ENCODE data around the gene NNT. TPM values are rescaled to one million over a fixed set of nuclear protein-coding genes. Genes with fewer than 3 reads are reported as not detected.

NNT gene
- total and polyA plus RNA-seq, 2 of the 8 experiments (the other 6 are each of a cell fraction or from before 2014, with no cell fraction given) = 11.0 to 22.2 TPM

DNA sequence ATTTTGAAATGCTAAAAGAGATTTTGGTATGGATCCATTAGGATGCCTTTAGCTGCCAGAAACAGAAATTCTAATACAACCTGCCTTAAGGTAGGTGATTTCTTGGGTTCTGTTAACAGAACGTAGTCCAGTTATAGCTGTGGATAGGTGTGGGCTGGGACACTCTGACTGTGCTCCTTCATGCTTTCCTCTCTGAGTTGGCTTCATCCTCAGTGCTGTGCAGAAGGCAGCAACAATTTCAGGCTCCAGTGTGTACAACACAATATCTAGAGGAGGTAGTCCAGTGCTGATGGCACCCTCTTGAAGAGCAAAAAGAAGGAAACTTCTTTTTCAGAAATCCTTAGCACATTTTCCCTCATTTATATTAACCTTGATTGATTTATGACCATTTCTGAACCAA, 34.4 kb downstream of the NNT start (continued):
- TF ChIP-seq, protein P1, sequence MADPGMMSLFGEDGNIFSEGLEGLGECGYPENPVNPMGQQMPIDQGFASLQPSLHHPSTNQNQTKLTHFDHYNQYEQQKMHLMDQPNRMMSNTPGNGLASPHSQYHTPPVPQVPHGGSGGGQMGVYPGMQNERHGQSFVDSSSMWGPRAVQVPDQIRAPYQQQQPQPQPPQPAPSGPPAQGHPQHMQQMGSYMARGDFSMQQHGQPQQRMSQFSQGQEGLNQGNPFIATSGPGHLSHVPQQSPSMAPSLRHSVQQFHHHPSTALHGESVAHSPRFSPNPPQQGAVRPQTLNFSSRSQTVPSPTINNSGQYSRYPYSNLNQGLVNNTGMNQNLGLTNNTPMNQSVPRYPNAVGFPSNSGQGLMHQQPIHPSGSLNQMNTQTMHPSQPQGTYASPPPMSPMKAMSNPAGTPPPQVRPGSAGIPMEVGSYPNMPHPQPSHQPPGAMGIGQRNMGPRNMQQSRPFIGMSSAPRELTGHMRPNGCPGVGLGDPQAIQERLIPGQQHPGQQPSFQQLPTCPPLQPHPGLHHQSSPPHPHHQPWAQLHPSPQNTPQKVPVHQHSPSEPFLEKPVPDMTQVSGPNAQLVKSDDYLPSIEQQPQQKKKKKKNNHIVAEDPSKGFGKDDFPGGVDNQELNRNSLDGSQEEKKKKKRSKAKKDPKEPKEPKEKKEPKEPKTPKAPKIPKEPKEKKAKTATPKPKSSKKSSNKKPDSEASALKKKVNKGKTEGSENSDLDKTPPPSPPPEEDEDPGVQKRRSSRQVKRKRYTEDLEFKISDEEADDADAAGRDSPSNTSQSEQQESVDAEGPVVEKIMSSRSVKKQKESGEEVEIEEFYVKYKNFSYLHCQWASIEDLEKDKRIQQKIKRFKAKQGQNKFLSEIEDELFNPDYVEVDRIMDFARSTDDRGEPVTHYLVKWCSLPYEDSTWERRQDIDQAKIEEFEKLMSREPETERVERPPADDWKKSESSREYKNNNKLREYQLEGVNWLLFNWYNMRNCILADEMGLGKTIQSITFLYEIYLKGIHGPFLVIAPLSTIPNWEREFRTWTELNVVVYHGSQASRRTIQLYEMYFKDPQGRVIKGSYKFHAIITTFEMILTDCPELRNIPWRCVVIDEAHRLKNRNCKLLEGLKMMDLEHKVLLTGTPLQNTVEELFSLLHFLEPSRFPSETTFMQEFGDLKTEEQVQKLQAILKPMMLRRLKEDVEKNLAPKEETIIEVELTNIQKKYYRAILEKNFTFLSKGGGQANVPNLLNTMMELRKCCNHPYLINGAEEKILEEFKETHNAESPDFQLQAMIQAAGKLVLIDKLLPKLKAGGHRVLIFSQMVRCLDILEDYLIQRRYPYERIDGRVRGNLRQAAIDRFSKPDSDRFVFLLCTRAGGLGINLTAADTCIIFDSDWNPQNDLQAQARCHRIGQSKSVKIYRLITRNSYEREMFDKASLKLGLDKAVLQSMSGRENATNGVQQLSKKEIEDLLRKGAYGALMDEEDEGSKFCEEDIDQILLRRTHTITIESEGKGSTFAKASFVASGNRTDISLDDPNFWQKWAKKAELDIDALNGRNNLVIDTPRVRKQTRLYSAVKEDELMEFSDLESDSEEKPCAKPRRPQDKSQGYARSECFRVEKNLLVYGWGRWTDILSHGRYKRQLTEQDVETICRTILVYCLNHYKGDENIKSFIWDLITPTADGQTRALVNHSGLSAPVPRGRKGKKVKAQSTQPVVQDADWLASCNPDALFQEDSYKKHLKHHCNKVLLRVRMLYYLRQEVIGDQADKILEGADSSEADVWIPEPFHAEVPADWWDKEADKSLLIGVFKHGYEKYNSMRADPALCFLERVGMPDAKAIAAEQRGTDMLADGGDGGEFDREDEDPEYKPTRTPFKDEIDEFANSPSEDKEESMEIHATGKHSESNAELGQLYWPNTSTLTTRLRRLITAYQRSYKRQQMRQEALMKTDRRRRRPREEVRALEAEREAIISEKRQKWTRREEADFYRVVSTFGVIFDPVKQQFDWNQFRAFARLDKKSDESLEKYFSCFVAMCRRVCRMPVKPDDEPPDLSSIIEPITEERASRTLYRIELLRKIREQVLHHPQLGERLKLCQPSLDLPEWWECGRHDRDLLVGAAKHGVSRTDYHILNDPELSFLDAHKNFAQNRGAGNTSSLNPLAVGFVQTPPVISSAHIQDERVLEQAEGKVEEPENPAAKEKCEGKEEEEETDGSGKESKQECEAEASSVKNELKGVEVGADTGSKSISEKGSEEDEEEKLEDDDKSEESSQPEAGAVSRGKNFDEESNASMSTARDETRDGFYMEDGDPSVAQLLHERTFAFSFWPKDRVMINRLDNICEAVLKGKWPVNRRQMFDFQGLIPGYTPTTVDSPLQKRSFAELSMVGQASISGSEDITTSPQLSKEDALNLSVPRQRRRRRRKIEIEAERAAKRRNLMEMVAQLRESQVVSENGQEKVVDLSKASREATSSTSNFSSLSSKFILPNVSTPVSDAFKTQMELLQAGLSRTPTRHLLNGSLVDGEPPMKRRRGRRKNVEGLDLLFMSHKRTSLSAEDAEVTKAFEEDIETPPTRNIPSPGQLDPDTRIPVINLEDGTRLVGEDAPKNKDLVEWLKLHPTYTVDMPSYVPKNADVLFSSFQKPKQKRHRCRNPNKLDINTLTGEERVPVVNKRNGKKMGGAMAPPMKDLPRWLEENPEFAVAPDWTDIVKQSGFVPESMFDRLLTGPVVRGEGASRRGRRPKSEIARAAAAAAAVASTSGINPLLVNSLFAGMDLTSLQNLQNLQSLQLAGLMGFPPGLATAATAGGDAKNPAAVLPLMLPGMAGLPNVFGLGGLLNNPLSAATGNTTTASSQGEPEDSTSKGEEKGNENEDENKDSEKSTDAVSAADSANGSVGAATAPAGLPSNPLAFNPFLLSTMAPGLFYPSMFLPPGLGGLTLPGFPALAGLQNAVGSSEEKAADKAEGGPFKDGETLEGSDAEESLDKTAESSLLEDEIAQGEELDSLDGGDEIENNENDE (IDR thresholded peaks at IDR 0.05; ENCODE audit: insufficient replicate concordance, low read length) = no peak
- TF ChIP-seq CBX8 (IDR thresholded peaks at IDR 0.05; ENCODE audit: borderline replicate concordance, low read depth, low read length) (no peak), EP300 (IDR thresholded peaks at IDR 0.05; ENCODE audit: borderline replicate concordance in 1 of 2, low read depth in 2 of 2, low read length in 2 of 2) (no peak), PHF8 (conservative IDR thresholded peaks at IDR 0.05; ENCODE audit: low read depth, low read length) (no peak), BRCA1 (IDR thresholded peaks at IDR 0.05; ENCODE audit: low read depth, low read length) (no peak)
